Gastrocnemius medialis (tissue), 4 donors: ENCODE data around the gene HAGHL. TPM values are rescaled to one million over a fixed set of nuclear protein-coding genes. Genes with fewer than 3 reads are reported as not detected.
"Not testable (repeated sequence)": the region's sequence is repeated elsewhere in the genome, so short reads cannot be mapped to it uniquely, and the experiment has no call there.

Experiments used
- ATAC-seq, 2 donors: fragments of 150-250 bp; one replicate each; pipeline ENCODE4 v1.9.1; 2016
- DNase-seq, 2 donors: peaks; one replicate each; pipeline ENCODE4 v3.0.0-alpha.2; 2019
- H3K27ac ChIP-seq, 4 donors: fragments of 200-600 bp; sonication (generic); 1 replicate in 1 of 4; 2 replicates in 3 of 4; pipeline ENCODE4 v1.5.1; 2016 to 2018; ENCODE audit warnings: mild to moderate bottlenecking in 2 of 4, moderate library complexity in 1 of 4
- H3K27me3 ChIP-seq, 3 donors: fragments of 200-600 bp; sonication (generic) in 2 of 3; 1 replicate in 1 of 3; 2 replicates in 2 of 3; pipeline versions ENCODE4 v1.5.1 to v1.6.0; 2016 to 2019; ENCODE audit warnings: mild to moderate bottlenecking in 1 of 3, moderate library complexity in 1 of 3
- H3K36me3 ChIP-seq, 2 donors: fragments of 200-600 bp; sonication (generic) in 1 of 2; one replicate each; pipeline ENCODE4 v1.5.1; 2017 to 2018
- H3K4me1 ChIP-seq, 2 donors: fragments of 200-600 bp; sonication (generic) in 1 of 2; one replicate each; pipeline ENCODE4 v1.5.1; 2016 to 2017; ENCODE audit warnings: mild to moderate bottlenecking in 2 of 2
- H3K4me3 ChIP-seq, 4 donors: fragments of 200-600 bp; sonication (generic) in 3 of 4; 1 replicate in 1 of 4; 2 replicates in 3 of 4; pipeline ENCODE4 v1.5.1; 2016 to 2019; ENCODE audit warnings: mild to moderate bottlenecking in 2 of 4
- H3K9me3 ChIP-seq, 3 donors: fragments of 200-600 bp; sonication (generic) in 2 of 3; 1 replicate in 1 of 3; 2 replicates in 2 of 3; pipeline ENCODE4 v1.5.1; 2016 to 2019
- POLR2A ChIP-seq, 2 donors: fragments of 450-650 bp; IDR thresholded peaks; one replicate each; pipeline ENCODE4 v1.6.1; 2017; ENCODE audit warnings: antibody characterized with exemption in 2 of 2, mild to moderate bottlenecking in 2 of 2, moderate library complexity in 2 of 2
- in situ Hi-C, 4 donors: fragments of 200-750 bp; cut with MboI; loops; one replicate each; pipeline versions ENCODE4 v1.15.0 to v1.8.0; 2017; ENCODE audit warnings: low sequenced_read_pairs in 4 of 4
- intact Hi-C: fragments of 100-400 bp; cut with DNase I; formaldehyde crosslinking; loops from one replicate; pipeline ENCODE4 v1.15.1; 2023; ENCODE audit warnings: low total_unique reads
- total RNA-seq, 4 donors: library from RNA; depleted of rRNA; stranded (reverse); fragments of >200 nt; gene quantifications; one replicate each; pipeline versions ENCODE4 v1.1.0 to v1.2.3, GENCODE V29; 2016
- TF ChIP-seq, protein P1 (sequence below), 5 experiments: fragments of 450-650 bp in 3 of 5; fragments of 200-600 bp in 2 of 5; sonication (generic) in 2 of 5; IDR thresholded peaks in 4 of 5; conservative IDR thresholded peaks in 1 of 5; 1 replicate in 4 of 5; 2 replicates in 1 of 5; pipeline ENCODE4 v1.5.1; 2016 to 2019; ENCODE audit warnings: antibody characterized with exemption in 5 of 5, mild to moderate bottlenecking in 3 of 5, moderate library complexity in 3 of 5

Gene HAGHL
- total RNA-seq, 4 donors from 2014 or later, result 0.27 to 0.42 TPM; not detected in 2

- in situ Hi-C loops (no loop called here), intact Hi-C loops (loop anchor here (10.0 kb wide), 1 partner anchor 615 kb away; the partner anchor contains the start of gene UBE2I)
- TF ChIP-seq POLR2A (IDR thresholded peaks at IDR 0.05), result no peak
- TF ChIP-seq, protein P1, sequence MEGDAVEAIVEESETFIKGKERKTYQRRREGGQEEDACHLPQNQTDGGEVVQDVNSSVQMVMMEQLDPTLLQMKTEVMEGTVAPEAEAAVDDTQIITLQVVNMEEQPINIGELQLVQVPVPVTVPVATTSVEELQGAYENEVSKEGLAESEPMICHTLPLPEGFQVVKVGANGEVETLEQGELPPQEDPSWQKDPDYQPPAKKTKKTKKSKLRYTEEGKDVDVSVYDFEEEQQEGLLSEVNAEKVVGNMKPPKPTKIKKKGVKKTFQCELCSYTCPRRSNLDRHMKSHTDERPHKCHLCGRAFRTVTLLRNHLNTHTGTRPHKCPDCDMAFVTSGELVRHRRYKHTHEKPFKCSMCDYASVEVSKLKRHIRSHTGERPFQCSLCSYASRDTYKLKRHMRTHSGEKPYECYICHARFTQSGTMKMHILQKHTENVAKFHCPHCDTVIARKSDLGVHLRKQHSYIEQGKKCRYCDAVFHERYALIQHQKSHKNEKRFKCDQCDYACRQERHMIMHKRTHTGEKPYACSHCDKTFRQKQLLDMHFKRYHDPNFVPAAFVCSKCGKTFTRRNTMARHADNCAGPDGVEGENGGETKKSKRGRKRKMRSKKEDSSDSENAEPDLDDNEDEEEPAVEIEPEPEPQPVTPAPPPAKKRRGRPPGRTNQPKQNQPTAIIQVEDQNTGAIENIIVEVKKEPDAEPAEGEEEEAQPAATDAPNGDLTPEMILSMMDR (IDR thresholded peaks at IDR 0.05 in 4 of 5, conservative IDR thresholded peaks at IDR 0.05 in 1 of 5), result no peak
- Histone ChIP-seq H3K36me3 (peaks cover 0 to 11% of the 10 kb centered on the region in 2 donors), H3K27me3 (peaks cover 17 to 29% (median 25%) of the 10 kb centered on the region in 3 donors), H3K9me3 (no peaks in the 10 kb centered on the region), H3K4me1 (peaks cover 16 to 32% of the 10 kb centered on the region in 2 donors), H3K27ac (peak overlapping the region; percentile 84 to 96 (median 91)), H3K4me3 (peak overlapping the region; percentile 80 to 99 (median 96))
- DNase-seq, result no peak
- no peak for ATAC-seq
Observed at GRCh38 chr16:689175-689897, 37.6 kb upstream of the HAGHL start.

DNA sequence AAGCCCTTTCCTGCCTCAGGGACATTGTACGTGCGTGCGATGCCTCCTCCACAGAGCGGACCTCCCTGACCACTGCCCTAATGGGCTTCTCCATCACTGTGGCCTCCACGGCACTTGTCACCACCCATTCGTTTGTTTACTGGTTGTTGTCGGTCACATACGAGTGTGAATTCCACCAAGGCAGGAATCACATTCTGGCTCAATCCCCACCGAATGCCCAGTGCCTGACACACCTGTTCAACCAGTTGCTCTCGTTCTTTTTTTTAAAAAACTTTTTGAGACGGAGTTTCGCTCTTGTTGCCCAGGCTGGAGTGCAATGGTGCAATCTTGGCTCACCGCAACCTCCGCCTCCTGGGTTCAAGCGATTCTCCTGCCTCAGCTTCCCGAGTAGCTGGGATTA is 35.7 kb upstream of the HAGHL start:
- DNase-seq, H3K36me3 ChIP-seq, H3K27ac ChIP-seq, in situ Hi-C loops, ATAC-seq, H3K4me3 ChIP-seq, intact Hi-C loops, H3K9me3 ChIP-seq: not testable (repeated sequence)
- Histone ChIP-seq H3K27me3 (peaks cover 34 to 46% (median 40%) of the 10 kb centered on the region in 3 donors), H3K4me1 (peaks cover 13 to 23% of the 10 kb centered on the region in 2 donors)

- no peak for DNase-seq
- Histone ChIP-seq H3K9me3 (no peaks in the 10 kb centered on the region), H3K27ac (no peak overlapping the region), H3K4me1 (peaks cover 13 to 23% of the 10 kb centered on the region in 2 donors), H3K4me3 (no peak overlapping the region), H3K36me3 (no peaks in the 10 kb centered on the region), H3K27me3 (peaks cover 46 to 55% (median 46%) of the 10 kb centered on the region in 3 donors)
- no peak for ATAC-seq
- in situ Hi-C loops (no loop called here), intact Hi-C loops (no loop called here)
- TF ChIP-seq, protein P1 (IDR thresholded peaks at IDR 0.05 in 4 of 5, conservative IDR thresholded peaks at IDR 0.05 in 1 of 5), result no peak
- TF ChIP-seq POLR2A (IDR thresholded peaks at IDR 0.05), result no peak
Observed at GRCh38 chr16:692356-693108, 34.4 kb upstream of the HAGHL start.

DNA sequence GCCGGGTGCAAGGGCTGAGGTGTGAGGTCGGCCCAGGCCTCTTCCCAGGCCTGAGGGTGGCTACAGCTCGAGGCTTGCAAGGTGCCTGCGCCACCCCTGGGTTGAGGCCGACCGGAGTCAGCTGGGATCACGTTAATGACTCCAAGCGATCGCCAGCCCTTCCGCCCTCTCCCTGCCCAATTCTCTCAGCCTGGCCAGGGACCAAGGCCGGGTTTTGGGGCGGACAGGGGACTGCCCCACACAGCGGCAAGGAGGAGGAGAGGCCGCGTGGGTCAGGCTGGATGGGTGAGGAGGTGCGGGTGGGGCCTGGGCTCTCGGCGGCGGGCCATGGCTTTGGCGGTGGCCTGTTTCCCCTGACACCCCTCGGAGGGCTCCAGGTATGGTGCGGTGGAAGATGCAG is 33.5 kb upstream of the HAGHL start:
- Histone ChIP-seq H3K36me3 (no peaks in the 10 kb centered on the region), H3K4me3 (no peak overlapping the region), H3K27ac (no peak overlapping the region), H3K27me3 (peaks cover 46 to 57% (median 49%) of the 10 kb centered on the region in 3 donors), H3K4me1 (peaks cover 13 to 19% of the 10 kb centered on the region in 2 donors), H3K9me3 (no peaks in the 10 kb centered on the region)
- in situ Hi-C loops (no loop called here), intact Hi-C loops (no loop called here)
- ATAC-seq (no peak), DNase-seq (no peak)
- TF ChIP-seq, protein P1 (IDR thresholded peaks at IDR 0.05 in 4 of 5, conservative IDR thresholded peaks at IDR 0.05 in 1 of 5), result no peak
- TF ChIP-seq POLR2A (IDR thresholded peaks at IDR 0.05), result no peak

DNA sequence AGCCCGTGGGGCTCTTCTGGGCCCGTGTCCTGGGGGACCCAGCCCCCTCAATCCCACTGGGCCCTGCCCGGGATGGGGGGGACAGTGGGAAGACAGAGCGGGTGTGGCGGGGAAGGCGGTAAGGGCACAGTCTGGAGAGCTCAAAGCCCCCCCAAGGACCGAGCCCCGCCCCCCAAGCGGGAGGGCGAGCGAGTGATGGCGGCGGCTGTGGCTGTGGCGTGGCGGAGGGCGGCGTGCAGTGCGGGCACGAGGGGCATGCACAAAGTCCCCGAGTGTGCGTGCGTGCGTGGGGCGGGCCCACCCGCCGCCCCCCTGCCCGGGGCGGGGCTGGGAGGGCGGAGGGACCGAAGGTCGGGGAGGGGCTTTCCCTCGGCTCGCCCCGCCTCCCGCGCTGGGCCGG is 33.1 kb upstream of the HAGHL start:
- no peak overlapping the region for H3K4me3 ChIP-seq
- no peak for DNase-seq
- H3K27me3 ChIP-seq, result peaks cover 46 to 58% (median 51%) of the 10 kb centered on the region in 3 donors

More for the DNA sequence above, 33.1 kb upstream of the HAGHL start:
- Histone ChIP-seq H3K9me3 (no peaks in the 10 kb centered on the region), H3K27ac (no peak overlapping the region), H3K36me3 (no peaks in the 10 kb centered on the region), H3K4me1 (peaks cover 9 to 15% of the 10 kb centered on the region in 2 donors)
- intact Hi-C loops, result no loop called here
- TF ChIP-seq, protein P1 (IDR thresholded peaks at IDR 0.05 in 4 of 5, conservative IDR thresholded peaks at IDR 0.05 in 1 of 5), result no peak
- no peak for TF ChIP-seq POLR2A (IDR thresholded peaks at IDR 0.05)
- in situ Hi-C loops, result no loop called here
- no peak for ATAC-seq
